HG03103 (cell line): ENCODE measurements around the gene DYNLL1.
A peak's percentile ranks its signal among the peaks of the same experiment; 100 is the strongest.
"Not testable (repeated sequence)": the region's sequence is repeated elsewhere in the genome, so short reads cannot be mapped to it uniquely, and the experiment has no call there.

ENCODE experiments used
- ATAC-seq: cut with Tn5 transposase; IDR thresholded peaks from one replicate; pipeline ENCODE4 v1.9.1; 2021; ENCODE audit warnings: low read depth; ENCODE audit not compliant: unreplicated experiment

The DYNLL1 gene

GRCh38 chr12:120504587-120504986 lies 8.7 kb downstream of the DYNLL1 start:
- ATAC-seq = no peak

GRCh38 chr12:120508537-120508936 lies 12.6 kb downstream of the DYNLL1 start:
- no peak for ATAC-seq

GRCh38 chr12:120514002-120514401 lies 18.1 kb downstream of the DYNLL1 start:
- ATAC-seq = no peak

GRCh38 chr12:120515496-120515895 lies 19.6 kb downstream of the DYNLL1 start:
- ATAC-seq = no peak

- not testable (repeated sequence) for ATAC-seq
Measured at GRCh38 chr12:120519324-120519723, 23.4 kb downstream of the DYNLL1 start.

- ATAC-seq = no peak
Measured at GRCh38 chr12:120522568-120522967, 26.7 kb downstream of the DYNLL1 start.

GRCh38 chr12:120528861-120529525 lies 33.1 kb downstream of the DYNLL1 start, which contains the start of gene COQ5:
COQ5 (minus strand) TSS chr12:120529158; CDS start chr12:120529141, 17 bp downstream.
- ATAC-seq = peak; percentile 61

- no peak for ATAC-seq
Measured at GRCh38 chr12:120529641-120530417, 33.9 kb downstream of the DYNLL1 start.

- ATAC-seq = not testable (repeated sequence)
Measured at GRCh38 chr12:120530418-120530761, 34.5 kb downstream of the DYNLL1 start.

- ATAC-seq = no peak
Measured at GRCh38 chr12:120532701-120533238, 36.9 kb downstream of the DYNLL1 start.

GRCh38 chr12:120534203-120534702 lies 38.3 kb downstream of the DYNLL1 start, which contains the start of gene RNF10:
RNF10 (plus strand) TSS chr12:120534356; CDS start chr12:120534812, 456 bp downstream.
- ATAC-seq = no peak

- no peak for ATAC-seq
Measured at GRCh38 chr12:120534703-120535655, 39.1 kb downstream of the DYNLL1 start.

- ATAC-seq = no peak
Measured at GRCh38 chr12:120536064-120536791, 40.3 kb downstream of the DYNLL1 start.

- no peak for ATAC-seq
Measured at GRCh38 chr12:120537856-120538220, 41.9 kb downstream of the DYNLL1 start.

- no peak for ATAC-seq
Measured at GRCh38 chr12:120538281-120539156, 42.6 kb downstream of the DYNLL1 start.

GRCh38 chr12:120539303-120539702 lies 43.4 kb downstream of the DYNLL1 start:
- no peak for ATAC-seq

- no peak for ATAC-seq
Measured at GRCh38 chr12:120540445-120540844, 44.5 kb downstream of the DYNLL1 start.

- ATAC-seq = no peak
Measured at GRCh38 chr12:120542166-120542565, 46.3 kb downstream of the DYNLL1 start.

- ATAC-seq = no peak
Measured at GRCh38 chr12:120544691-120545090, 48.8 kb downstream of the DYNLL1 start.
